GM06990 (cell line): ENCODE results near the gene RANGAP1.

Source experiments
- DNase-seq: peaks from one replicate; pipeline ENCODE4 v3.0.0-alpha.2; 2011; ENCODE audit not compliant: insufficient read length; ENCODE audit errors: extremely low read depth
- H3K27me3 ChIP-seq: replicated peaks from 2 replicates; pipeline ENCODE4 v1.6.0; 2011; ENCODE audit warnings: low read length; ENCODE audit not compliant: control insufficient read depth, insufficient read depth
- H3K36me3 ChIP-seq: 2 replicates; pipeline ENCODE4 v1.5.1; 2011; ENCODE audit warnings: low read length; ENCODE audit not compliant: control insufficient read depth, insufficient read depth
- H3K4me3 ChIP-seq: replicated peaks from 2 replicates; pipeline ENCODE4 v1.5.1; 2011; ENCODE audit warnings: low read depth, mild to moderate bottlenecking, control low read depth, low read length
- TF ChIP-seq, protein P1 (sequence below): IDR thresholded peaks from 2 replicates; pipeline ENCODE4 v1.5.1; 2011; ENCODE audit warnings: low read length, control low read depth, mild to moderate bottlenecking, inconsistent platforms; ENCODE audit not compliant: insufficient read depth, poor library complexity, severe bottlenecking

The RANGAP1 gene

GRCh38 chr22:41238570-41239442 lies 47.2 kb downstream of the RANGAP1 start:
- no peak overlapping the region for H3K4me3 ChIP-seq
- TF ChIP-seq, protein P1, sequence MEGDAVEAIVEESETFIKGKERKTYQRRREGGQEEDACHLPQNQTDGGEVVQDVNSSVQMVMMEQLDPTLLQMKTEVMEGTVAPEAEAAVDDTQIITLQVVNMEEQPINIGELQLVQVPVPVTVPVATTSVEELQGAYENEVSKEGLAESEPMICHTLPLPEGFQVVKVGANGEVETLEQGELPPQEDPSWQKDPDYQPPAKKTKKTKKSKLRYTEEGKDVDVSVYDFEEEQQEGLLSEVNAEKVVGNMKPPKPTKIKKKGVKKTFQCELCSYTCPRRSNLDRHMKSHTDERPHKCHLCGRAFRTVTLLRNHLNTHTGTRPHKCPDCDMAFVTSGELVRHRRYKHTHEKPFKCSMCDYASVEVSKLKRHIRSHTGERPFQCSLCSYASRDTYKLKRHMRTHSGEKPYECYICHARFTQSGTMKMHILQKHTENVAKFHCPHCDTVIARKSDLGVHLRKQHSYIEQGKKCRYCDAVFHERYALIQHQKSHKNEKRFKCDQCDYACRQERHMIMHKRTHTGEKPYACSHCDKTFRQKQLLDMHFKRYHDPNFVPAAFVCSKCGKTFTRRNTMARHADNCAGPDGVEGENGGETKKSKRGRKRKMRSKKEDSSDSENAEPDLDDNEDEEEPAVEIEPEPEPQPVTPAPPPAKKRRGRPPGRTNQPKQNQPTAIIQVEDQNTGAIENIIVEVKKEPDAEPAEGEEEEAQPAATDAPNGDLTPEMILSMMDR = no peak
- no peak for DNase-seq

GRCh38 chr22:41237707-41238569 lies 48.0 kb downstream of the RANGAP1 start:
- Histone ChIP-seq H3K27me3 (no peaks in the 10 kb centered on the region), H3K36me3 (no peaks in the 10 kb centered on the region), H3K4me3 (peak overlapping the region; percentile 40)
- TF ChIP-seq, protein P1 = peak; percentile 88
- peak; percentile 86 for DNase-seq

More at GRCh38 chr22:41238570-41239442, 47.2 kb downstream of the RANGAP1 start:
- Histone ChIP-seq H3K27me3 (no peaks in the 10 kb centered on the region), H3K36me3 (no peaks in the 10 kb centered on the region)

- no peak for DNase-seq
- TF ChIP-seq, protein P1 = no peak
- H3K36me3 ChIP-seq = no peaks in the 10 kb centered on the region
- no peaks in the 10 kb centered on the region for H3K27me3 ChIP-seq
- peak overlapping the region; percentile 14; the same call in 1 of the 2 replicates for H3K4me3 ChIP-seq
Observed at GRCh38 chr22:41237036-41237706, 48.8 kb downstream of the RANGAP1 start.

GRCh38 chr22:41234815-41235695 lies 50.9 kb downstream of the RANGAP1 start:
- DNase-seq = no peak
- H3K36me3 ChIP-seq = peaks cover 1% of the 10 kb centered on the region
- TF ChIP-seq, protein P1 = no peak
- H3K27me3 ChIP-seq = no peaks in the 10 kb centered on the region
- no peak overlapping the region for H3K4me3 ChIP-seq

DNA sequence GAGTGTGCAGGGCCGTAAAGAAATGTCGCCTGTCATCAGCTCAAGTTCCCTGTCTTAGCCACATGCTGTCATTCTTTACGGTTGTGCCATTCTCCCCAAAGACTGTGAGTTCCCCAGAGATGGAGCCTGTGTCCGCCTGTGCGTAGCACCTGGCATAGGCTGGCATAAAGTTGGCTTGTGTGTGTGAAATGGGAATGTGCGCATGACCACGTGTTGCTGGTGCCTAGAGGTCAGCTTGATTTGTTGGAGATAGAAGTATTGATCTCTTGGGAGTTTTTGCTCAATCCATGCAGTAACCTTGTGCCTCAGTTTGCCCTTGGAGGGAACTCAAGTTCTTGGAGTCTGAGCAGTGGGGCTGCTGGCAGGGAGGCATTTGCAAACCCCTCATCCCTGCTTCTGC lies 54.6 kb downstream of the RANGAP1 start:
- no peaks in the 10 kb centered on the region for H3K27me3 ChIP-seq
- no peak for DNase-seq
- TF ChIP-seq, protein P1 = no peak
- no peak overlapping the region for H3K4me3 ChIP-seq
- H3K36me3 ChIP-seq = peaks cover 17% of the 10 kb centered on the region
